Astrocyte (in vitro differentiated cells and primary cell): ENCODE results near the gene KRT74.

ENCODE experiments used
- EZH2 ChIP-seq: IDR thresholded peaks from 2 replicates; pipeline ENCODE4 v1.6.1; 2012; ENCODE audit warnings: mild to moderate bottlenecking, low read length, inconsistent platforms; ENCODE audit not compliant: insufficient read depth
- TF ChIP-seq, protein P1 (sequence below): IDR thresholded peaks from 2 replicates; pipeline ENCODE4 v1.5.1; 2011; ENCODE audit warnings: low read depth, mild to moderate bottlenecking, inconsistent platforms, low read length, moderate library complexity; ENCODE audit not compliant: insufficient read depth

DNA sequence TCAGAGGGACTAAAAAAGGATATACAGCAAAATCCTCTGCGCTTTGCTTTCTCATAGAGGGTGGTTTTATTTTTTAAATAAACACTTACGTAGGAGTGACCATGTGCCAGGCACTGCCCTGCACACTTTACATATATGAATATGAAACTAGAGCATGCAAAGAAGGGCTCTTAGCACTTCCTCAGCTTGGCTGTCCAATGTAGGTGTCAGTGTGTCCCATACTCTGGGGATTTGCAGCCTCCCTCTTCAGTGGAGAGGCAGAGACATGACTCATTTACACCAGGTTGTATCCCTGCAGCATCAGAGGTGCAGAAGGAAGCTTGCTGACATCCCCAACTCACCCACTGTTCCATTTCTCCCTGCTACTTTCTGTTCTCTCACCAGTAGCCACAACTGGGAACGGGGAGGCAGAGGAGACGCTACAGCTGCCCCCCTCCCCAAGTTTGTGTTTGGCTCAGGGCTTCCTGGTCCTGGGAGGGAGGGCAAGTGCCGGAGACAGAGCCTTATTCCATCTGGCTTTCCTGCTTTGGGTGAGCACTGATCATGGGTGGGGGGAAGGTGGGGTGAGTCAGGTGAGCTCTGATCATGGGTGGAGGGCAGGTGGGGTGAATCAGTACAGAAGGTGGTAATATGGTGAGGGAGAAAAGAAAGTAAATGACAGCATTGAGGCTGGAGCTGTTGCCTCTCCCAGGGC, 48.6 kb downstream of the KRT74 start:
- no peak for TF ChIP-seq EZH2
- TF ChIP-seq, protein P1, sequence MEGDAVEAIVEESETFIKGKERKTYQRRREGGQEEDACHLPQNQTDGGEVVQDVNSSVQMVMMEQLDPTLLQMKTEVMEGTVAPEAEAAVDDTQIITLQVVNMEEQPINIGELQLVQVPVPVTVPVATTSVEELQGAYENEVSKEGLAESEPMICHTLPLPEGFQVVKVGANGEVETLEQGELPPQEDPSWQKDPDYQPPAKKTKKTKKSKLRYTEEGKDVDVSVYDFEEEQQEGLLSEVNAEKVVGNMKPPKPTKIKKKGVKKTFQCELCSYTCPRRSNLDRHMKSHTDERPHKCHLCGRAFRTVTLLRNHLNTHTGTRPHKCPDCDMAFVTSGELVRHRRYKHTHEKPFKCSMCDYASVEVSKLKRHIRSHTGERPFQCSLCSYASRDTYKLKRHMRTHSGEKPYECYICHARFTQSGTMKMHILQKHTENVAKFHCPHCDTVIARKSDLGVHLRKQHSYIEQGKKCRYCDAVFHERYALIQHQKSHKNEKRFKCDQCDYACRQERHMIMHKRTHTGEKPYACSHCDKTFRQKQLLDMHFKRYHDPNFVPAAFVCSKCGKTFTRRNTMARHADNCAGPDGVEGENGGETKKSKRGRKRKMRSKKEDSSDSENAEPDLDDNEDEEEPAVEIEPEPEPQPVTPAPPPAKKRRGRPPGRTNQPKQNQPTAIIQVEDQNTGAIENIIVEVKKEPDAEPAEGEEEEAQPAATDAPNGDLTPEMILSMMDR, result no peak
